HL-60 (cell line): ENCODE measurements around the gene RAB10.

Experiments
- DNase-seq, 2 experiments: peaks; one replicate each; pipeline ENCODE4 v3.0.0-alpha.2; 2010 to 2020; ENCODE audit warnings: low read depth in 1 of 2, low spot score in 1 of 2
- H3K27ac ChIP-seq: fragments of 250-450 bp; sonication (Bioruptor Pico); replicated peaks from 2 replicates; pipeline ENCODE4 v1.5.1; 2020; ENCODE audit warnings: mild to moderate bottlenecking, moderate library complexity
- H3K27me3 ChIP-seq: fragments of 250-450 bp; sonication (Bioruptor Pico); 2 replicates; pipeline ENCODE4 v1.5.1; 2021; ENCODE audit warnings: mild to moderate bottlenecking, moderate library complexity; ENCODE audit not compliant: insufficient read depth, poor library complexity, severe bottlenecking
- H3K4me3 ChIP-seq: replicated peaks from 2 replicates; pipeline ENCODE4 v1.5.1; 2011; ENCODE audit warnings: mild to moderate bottlenecking, control low read depth, low read length; ENCODE audit not compliant: insufficient read depth
- GABPA ChIP-seq: IDR thresholded peaks from 2 replicates; pipeline ENCODE4 v1.6.1; 2012; ENCODE audit warnings: low read depth
- POLR2AphosphoS5 ChIP-seq: IDR thresholded peaks from 2 replicates; pipeline ENCODE4 v1.6.1; 2012; ENCODE audit warnings: low read depth
- SPI1 ChIP-seq: IDR thresholded peaks from 2 replicates; pipeline ENCODE4 v1.6.1; 2012; ENCODE audit warnings: low read depth, mild to moderate bottlenecking, borderline replicate concordance
- TF ChIP-seq, protein P1 (sequence below): IDR thresholded peaks from one replicate; pipeline ENCODE4 v1.5.1; 2011; ENCODE audit warnings: low read length, control low read depth, inconsistent platforms; ENCODE audit not compliant: insufficient read depth
- TF ChIP-seq, protein P2 (sequence below): IDR thresholded peaks from 2 replicates; pipeline ENCODE4 v1.6.1; 2012; ENCODE audit warnings: low read depth; ENCODE audit not compliant: insufficient replicate concordance

Gene RAB10

DNA sequence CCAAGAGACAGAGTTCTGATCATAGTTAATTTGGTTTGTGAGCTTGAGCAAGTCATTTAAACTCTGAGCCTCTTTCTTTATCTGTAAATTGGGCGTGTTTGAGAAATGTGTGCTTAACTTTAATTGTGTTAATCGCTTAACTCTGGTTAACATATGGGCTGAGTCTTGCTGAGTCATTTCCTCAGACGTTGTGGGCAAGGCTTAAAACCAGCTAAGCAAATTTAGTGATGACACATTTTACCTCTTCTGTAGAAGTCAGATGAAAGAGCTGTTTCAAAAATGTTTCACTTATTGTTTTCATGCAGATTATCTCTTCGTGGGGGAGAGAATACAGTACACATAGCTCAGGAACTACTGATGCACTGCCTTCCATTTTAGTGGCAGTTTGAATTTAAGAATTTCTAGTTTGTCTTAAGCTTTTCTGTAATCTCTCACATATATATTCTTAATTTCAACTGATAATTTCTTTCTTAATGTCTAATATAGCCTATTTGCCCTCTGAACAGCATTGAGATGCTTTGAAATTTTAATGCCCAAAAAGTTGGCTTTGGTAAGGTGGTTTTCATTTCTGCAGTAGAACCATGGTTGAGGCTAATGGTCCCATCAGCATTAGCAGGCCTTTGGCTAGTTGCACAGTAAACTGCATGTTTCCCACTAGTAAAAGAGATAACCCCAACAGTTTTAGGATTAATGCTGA is 34.9 kb downstream of the RAB10 start:
- no peaks in the 10 kb centered on the region for H3K27me3 ChIP-seq
- no peak overlapping the region for H3K4me3 ChIP-seq
- peak overlapping the region; percentile 48 for H3K27ac ChIP-seq
- TF ChIP-seq, protein P1, sequence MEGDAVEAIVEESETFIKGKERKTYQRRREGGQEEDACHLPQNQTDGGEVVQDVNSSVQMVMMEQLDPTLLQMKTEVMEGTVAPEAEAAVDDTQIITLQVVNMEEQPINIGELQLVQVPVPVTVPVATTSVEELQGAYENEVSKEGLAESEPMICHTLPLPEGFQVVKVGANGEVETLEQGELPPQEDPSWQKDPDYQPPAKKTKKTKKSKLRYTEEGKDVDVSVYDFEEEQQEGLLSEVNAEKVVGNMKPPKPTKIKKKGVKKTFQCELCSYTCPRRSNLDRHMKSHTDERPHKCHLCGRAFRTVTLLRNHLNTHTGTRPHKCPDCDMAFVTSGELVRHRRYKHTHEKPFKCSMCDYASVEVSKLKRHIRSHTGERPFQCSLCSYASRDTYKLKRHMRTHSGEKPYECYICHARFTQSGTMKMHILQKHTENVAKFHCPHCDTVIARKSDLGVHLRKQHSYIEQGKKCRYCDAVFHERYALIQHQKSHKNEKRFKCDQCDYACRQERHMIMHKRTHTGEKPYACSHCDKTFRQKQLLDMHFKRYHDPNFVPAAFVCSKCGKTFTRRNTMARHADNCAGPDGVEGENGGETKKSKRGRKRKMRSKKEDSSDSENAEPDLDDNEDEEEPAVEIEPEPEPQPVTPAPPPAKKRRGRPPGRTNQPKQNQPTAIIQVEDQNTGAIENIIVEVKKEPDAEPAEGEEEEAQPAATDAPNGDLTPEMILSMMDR: no peak
- TF ChIP-seq, protein P2, sequence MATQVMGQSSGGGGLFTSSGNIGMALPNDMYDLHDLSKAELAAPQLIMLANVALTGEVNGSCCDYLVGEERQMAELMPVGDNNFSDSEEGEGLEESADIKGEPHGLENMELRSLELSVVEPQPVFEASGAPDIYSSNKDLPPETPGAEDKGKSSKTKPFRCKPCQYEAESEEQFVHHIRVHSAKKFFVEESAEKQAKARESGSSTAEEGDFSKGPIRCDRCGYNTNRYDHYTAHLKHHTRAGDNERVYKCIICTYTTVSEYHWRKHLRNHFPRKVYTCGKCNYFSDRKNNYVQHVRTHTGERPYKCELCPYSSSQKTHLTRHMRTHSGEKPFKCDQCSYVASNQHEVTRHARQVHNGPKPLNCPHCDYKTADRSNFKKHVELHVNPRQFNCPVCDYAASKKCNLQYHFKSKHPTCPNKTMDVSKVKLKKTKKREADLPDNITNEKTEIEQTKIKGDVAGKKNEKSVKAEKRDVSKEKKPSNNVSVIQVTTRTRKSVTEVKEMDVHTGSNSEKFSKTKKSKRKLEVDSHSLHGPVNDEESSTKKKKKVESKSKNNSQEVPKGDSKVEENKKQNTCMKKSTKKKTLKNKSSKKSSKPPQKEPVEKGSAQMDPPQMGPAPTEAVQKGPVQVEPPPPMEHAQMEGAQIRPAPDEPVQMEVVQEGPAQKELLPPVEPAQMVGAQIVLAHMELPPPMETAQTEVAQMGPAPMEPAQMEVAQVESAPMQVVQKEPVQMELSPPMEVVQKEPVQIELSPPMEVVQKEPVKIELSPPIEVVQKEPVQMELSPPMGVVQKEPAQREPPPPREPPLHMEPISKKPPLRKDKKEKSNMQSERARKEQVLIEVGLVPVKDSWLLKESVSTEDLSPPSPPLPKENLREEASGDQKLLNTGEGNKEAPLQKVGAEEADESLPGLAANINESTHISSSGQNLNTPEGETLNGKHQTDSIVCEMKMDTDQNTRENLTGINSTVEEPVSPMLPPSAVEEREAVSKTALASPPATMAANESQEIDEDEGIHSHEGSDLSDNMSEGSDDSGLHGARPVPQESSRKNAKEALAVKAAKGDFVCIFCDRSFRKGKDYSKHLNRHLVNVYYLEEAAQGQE: no peak
- TF ChIP-seq GABPA (no peak), SPI1 (no peak)
- peak; percentile 43 to 75 for DNase-seq

DNA sequence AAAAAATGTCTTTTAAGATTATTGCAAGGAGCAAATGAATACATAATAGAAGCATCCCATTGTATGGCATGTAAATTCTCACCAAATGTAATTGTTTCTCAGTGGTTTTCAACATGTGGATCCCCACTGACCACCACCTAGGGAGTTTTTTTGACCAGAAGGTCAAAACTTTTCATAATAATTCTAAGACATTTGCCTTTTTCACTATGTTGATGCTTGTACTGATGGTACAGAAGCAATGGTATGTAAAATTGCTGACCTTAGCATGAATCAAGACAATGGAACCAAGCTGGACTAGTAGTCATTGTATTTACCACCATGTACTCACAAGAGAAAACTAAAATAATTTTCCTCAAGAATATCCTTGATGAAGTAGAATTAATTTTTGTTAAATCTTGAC is 36.8 kb downstream of the RAB10 start:
- H3K4me3 ChIP-seq: no peak overlapping the region
- TF ChIP-seq GABPA (no peak), POLR2AphosphoS5 (no peak), SPI1 (no peak)
- TF ChIP-seq, protein P2: no peak
- TF ChIP-seq, protein P1: no peak
- no peak for DNase-seq
- H3K27ac ChIP-seq: no peak overlapping the region; the same call in none of the 2 replicates
- H3K27me3 ChIP-seq: no peaks in the 10 kb centered on the region

DNA sequence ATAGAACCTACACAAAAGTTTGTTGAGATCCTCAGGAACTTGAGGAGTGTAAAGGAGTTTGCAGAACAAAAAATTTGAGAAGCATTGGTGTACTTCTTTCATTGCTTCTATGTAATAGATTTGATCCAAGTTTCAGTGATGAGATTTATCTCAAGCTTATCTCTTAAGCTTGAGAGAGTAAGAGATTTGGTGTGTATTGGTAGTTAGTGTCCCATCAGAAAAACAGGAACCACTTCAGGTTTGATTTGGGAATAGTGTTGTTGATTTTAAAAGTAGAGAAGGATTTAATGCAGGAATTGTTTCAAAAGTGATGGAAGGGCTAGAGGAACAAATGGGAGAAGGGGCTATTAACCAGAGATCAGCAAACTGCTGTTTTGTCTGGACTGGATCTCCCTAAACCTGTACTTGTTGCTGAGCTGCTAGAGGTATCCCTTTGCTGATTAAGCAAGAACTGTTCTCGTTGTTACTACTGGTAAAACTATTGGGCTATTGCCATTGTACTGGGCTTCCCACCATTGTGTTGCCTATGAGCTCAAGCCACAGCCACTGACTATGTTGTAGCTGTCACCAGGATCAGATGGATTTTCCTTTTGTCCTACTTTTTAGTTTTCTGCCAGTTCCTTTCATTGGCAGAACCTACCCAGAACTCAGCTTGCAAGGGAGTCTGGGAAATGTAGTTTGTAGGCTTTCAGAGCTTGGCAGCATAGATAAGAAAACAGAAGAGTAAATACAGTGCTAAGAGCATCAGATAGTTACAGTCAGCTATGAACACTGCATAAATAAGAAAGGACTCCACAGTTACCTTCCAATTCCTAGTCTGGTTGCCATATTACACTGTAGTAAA is 39.3 kb downstream of the RAB10 start:
- no peak for DNase-seq
- H3K4me3 ChIP-seq: no peak overlapping the region
- no peaks in the 10 kb centered on the region for H3K27me3 ChIP-seq
- H3K27ac ChIP-seq: no peak overlapping the region
- TF ChIP-seq, protein P2: no peak
- TF ChIP-seq GABPA (no peak), POLR2AphosphoS5 (no peak), SPI1 (no peak)
- TF ChIP-seq, protein P1: no peak
